K562 (cell line): ENCODE data around the gene TNFRSF18. TPM values are rescaled to one million over a fixed set of nuclear protein-coding genes. Genes with fewer than 3 reads are reported as not detected.

Source experiments
- ATAC-seq: fragments of 200-7000 bp; cut with Tn5 transposase; 3 replicates; pipeline ENCODE4 v1.9.1; 2020; ENCODE audit warnings: moderate library complexity
- BruUV-seq: library from RNA; stranded (reverse); fragments of 400-500 nt; replicated peaks from 2 replicates; lab custom pipeline; 2021; lab: Mats Ljungman, UMichigan
- CTCF ChIA-PET: fragments of 300-600 bp; formaldehyde crosslinking; extraction: SDS; loops from one replicate; lab custom pipeline; 2021; ENCODE audit warnings: low intra/inter-chr PET ratio; lab: Yijun Ruan, JAX
- POLR2A ChIA-PET: fragments of 300-600, 350-650 bp; sonication (Branson Sonifier 250); formaldehyde crosslinking; extraction: SDS; loops from one replicate; lab custom pipeline; 2021; ENCODE audit warnings: antibody characterized with exemption, inconsistent platforms; lab: Yijun Ruan, JAX
- DNase-seq, 4 experiments: peaks; one replicate each; pipeline versions ENCODE4 v3.0.0 to v3.0.0-alpha.2; 2011 to 2018; ENCODE audit warnings: low spot score in 3 of 4, mixed read lengths in 3 of 4; ENCODE audit errors: extremely low read depth in 1 of 4
- FAIRE-seq: peaks from 2 replicates; lab custom pipeline; 2011; peaks lifted over from hg19 to GRCh38; lab: Jason Lieb, UNC
- H2AFZ ChIP-seq: 2 replicates; pipeline ENCODE4 v1.6.0; 2011; ENCODE audit warnings: low read depth, low read length, control low read depth, inconsistent platforms
- H3K27ac ChIP-seq: fragments of 200-600 bp; 3 replicates; pipeline ENCODE4 v1.8.0; 2011; ENCODE audit warnings: low read depth, mild to moderate bottlenecking, control low read depth, inconsistent platforms, low read length, moderate library complexity, mixed read lengths; ENCODE audit errors: extremely low read depth
- H3K27me3 ChIP-seq, 2 experiments: fragments of 300-600 bp in 1 of 2; 2 replicates in 1 of 2; 3 replicates in 1 of 2; pipeline versions ENCODE4 v1.6.0 to v1.8.0; 2011; ENCODE audit warnings: inconsistent platforms in 2 of 2, low read length in 2 of 2, mild to moderate bottlenecking in 1 of 2, mixed read lengths in 1 of 2, moderate library complexity in 1 of 2; ENCODE audit not compliant: control insufficient read depth in 2 of 2, insufficient read depth in 2 of 2
- H3K36me3 ChIP-seq: fragments of 300-600 bp; 3 replicates; pipeline ENCODE4 v1.8.0; 2011; ENCODE audit warnings: mild to moderate bottlenecking, low read length, inconsistent platforms; ENCODE audit not compliant: control insufficient read depth, insufficient read depth
- H3K4me1 ChIP-seq, 2 experiments: fragments of 200-600 bp in 1 of 2; replicated peaks in 1 of 2; 2 replicates in 1 of 2; 3 replicates in 1 of 2; pipeline versions ENCODE4 v1.5.1 to v1.8.0; 2011; ENCODE audit warnings: inconsistent platforms in 2 of 2, low read length in 2 of 2, mild to moderate bottlenecking in 1 of 2, mixed read lengths in 1 of 2, moderate library complexity in 1 of 2; ENCODE audit not compliant: control insufficient read depth in 2 of 2, insufficient read depth in 2 of 2
- H3K4me2 ChIP-seq: 2 replicates; pipeline ENCODE4 v1.6.1; 2011; ENCODE audit warnings: low read length, control low read depth, inconsistent platforms, mixed read lengths; ENCODE audit not compliant: insufficient read depth
- H3K4me3 ChIP-seq: fragments of 200-600 bp; sonication (generic), shearing (Covaris generic); 2 replicates; pipeline ENCODE4 v1.5.1; 2016; ENCODE audit warnings: control low read depth, inconsistent platforms
- H3K79me2 ChIP-seq: fragments of 200-600 bp; 3 replicates; pipeline ENCODE4 v1.8.0; 2011; ENCODE audit warnings: low read length, inconsistent platforms; ENCODE audit not compliant: control insufficient read depth, insufficient read depth
- H3K9ac ChIP-seq, 2 experiments: 2 replicates each; pipeline versions ENCODE4 v1.6.0 to v1.6.1; 2011; ENCODE audit warnings: low read depth in 2 of 2, low read length in 2 of 2, control low read depth in 1 of 2, inconsistent platforms in 1 of 2, mild to moderate bottlenecking in 1 of 2, mixed read lengths in 1 of 2; ENCODE audit not compliant: insufficient read depth in 1 of 2
- H3K9me1 ChIP-seq: one replicate; pipeline ENCODE4 v1.6.0; 2011; ENCODE audit warnings: inconsistent platforms, mild to moderate bottlenecking, low read length, moderate library complexity; ENCODE audit not compliant: control insufficient read depth, insufficient read depth
- H3K9me3 ChIP-seq: replicated peaks from 2 replicates; pipeline ENCODE4 v1.5.1; 2011; ENCODE audit warnings: low read depth, low read length, inconsistent platforms; ENCODE audit not compliant: control insufficient read depth, insufficient read depth
- H4K20me1 ChIP-seq: replicated peaks from 2 replicates; pipeline ENCODE4 v1.6.1; 2011; ENCODE audit warnings: low read length, inconsistent platforms, mixed read lengths; ENCODE audit not compliant: control insufficient read depth, insufficient read depth
- BHLHE40 ChIP-seq: IDR thresholded peaks from 2 replicates; pipeline ENCODE4 v1.6.1; 2011; ENCODE audit warnings: low read length, improper control_type of control experiment
- BMI1 ChIP-seq: fragments of 150-350 bp; IDR thresholded peaks from 2 replicates; pipeline ENCODE4 v1.6.1; 2014; ENCODE audit warnings: low read length
- CBFA2T2 ChIP-seq: fragments of 450-650 bp; conservative IDR thresholded peaks from 2 replicates; pipeline ENCODE4 v1.6.1; 2017; ENCODE audit warnings: mild to moderate bottlenecking
- EGR1 ChIP-seq: fragments of 450-650 bp; conservative IDR thresholded peaks from 2 replicates; pipeline ENCODE4 v1.6.1; 2017; ENCODE audit warnings: mild to moderate bottlenecking
- EHMT2 ChIP-seq: fragments of 450-650 bp; IDR thresholded peaks from 2 replicates; pipeline ENCODE4 v1.6.1; 2018; ENCODE audit warnings: antibody characterized with exemption
- KDM4B ChIP-seq, 2 experiments: fragments of 450-650 bp in 1 of 2; sonication (generic) in 1 of 2; IDR thresholded peaks; 2 replicates each; pipeline ENCODE4 v1.6.1; 2016 to 2017; ENCODE audit warnings: borderline replicate concordance in 2 of 2, antibody characterized with exemption in 1 of 2, low read depth in 1 of 2, mild to moderate bottlenecking in 1 of 2
- KLF16 ChIP-seq: IDR thresholded peaks from 2 replicates; pipeline ENCODE4 v1.6.1; 2016; ENCODE audit warnings: antibody characterized with exemption
- NEUROD1 ChIP-seq: fragments of 150-350 bp; IDR thresholded peaks from 2 replicates; pipeline ENCODE4 v1.6.1; 2014; ENCODE audit warnings: borderline replicate concordance, low read length, low read depth; ENCODE audit not compliant: partially characterized antibody
- NONO ChIP-seq, 2 experiments: fragments of 200-400 bp in 1 of 2; fragments of 450-650 bp in 1 of 2; formaldehyde crosslinking in 1 of 2; IDR thresholded peaks; 2 replicates each; pipeline ENCODE4 v1.6.1; 2017; ENCODE audit warnings: low read depth in 2 of 2, mild to moderate bottlenecking in 2 of 2, moderate library complexity in 2 of 2, low read length in 1 of 2
- SUPT5H ChIP-seq: fragments of 450-650 bp; IDR thresholded peaks from 2 replicates; pipeline ENCODE4 v1.6.1; 2016
- ZNF274 ChIP-seq: IDR thresholded peaks from 2 replicates; pipeline ENCODE4 v1.6.1; 2011; ENCODE audit warnings: low read depth, mild to moderate bottlenecking, low read length, moderate library complexity, borderline replicate concordance
- ZNF644 ChIP-seq: fragments of 200-800 bp; sonication (Bioruptor generic); IDR thresholded peaks from 2 replicates; pipeline ENCODE4 v1.6.1; 2016; ENCODE audit warnings: low read depth, missing genetic modification characterization, missing compliant biosample characterization
- ZNF778 ChIP-seq: fragments of 450-650 bp; formaldehyde crosslinking; IDR thresholded peaks from 2 replicates; pipeline ENCODE4 v1.4.0; 2020; ENCODE audit warnings: mild to moderate bottlenecking, moderate library complexity
- WGBS: fragments of 100-300 bp; shearing (Covaris generic); methylation state at CpG from one replicate; pipeline ENCODE4 v1.1.6; 2016; ENCODE audit warnings: low coverage, mixed read lengths; ENCODE audit not compliant: insufficient coverage; ENCODE audit errors: missing lambda C conversion rate; 5-methylcytosine and 5-hydroxymethylcytosine counted together
- in situ Hi-C: fragments of 300-500 bp; cut with MboI; formaldehyde crosslinking; loops from 4 replicates; pipeline ENCODE4 v1.15.0; 2018; ENCODE audit warnings: inconsistent platforms, mixed read lengths
- intact Hi-C: fragments of 100-400 bp; cut with micrococcal nuclease; formaldehyde crosslinking; loops from 2 replicates; pipeline ENCODE4 v1.14.2; 2022
- polyA plus RNA-seq, 8 experiments: library from polyadenylated mRNA; depleted of rRNA in 4 of 8; stranded (reverse) in 5 of 8; unstranded in 3 of 8; fragments of >200 nt; fragmentation: Nextera tagmentation in 2 of 8; fragmentation: Illumina TruSeq in 1 of 8; extraction: Ambion mirVana in 2 of 8; extraction: Trizol in 1 of 8; gene quantifications; 2 replicates each; pipeline versions ENCODE4 v1.2.1 to v1.2.3, GENCODE V29; 2011 to 2014; ENCODE audit warnings: inconsistent platforms in 1 of 8, missing spikeins in 1 of 8
- total RNA-seq, 7 experiments: library from RNA; depleted of rRNA in 6 of 7; stranded (reverse); fragments of >200 nt in 6 of 7; fragmentation: Illumina TruSeq in 2 of 7; extraction: Trizol in 2 of 7; gene quantifications; 2 replicates each; pipeline versions ENCODE4 v1.2.1 to v1.2.3, GENCODE V29; 2011 to 2021; ENCODE audit warnings: low replicate concordance in 1 of 7
- TF ChIP-seq, protein P1 (sequence below): sonication (generic); formaldehyde crosslinking; IDR thresholded peaks from 2 replicates; pipeline ENCODE4 v1.8.0; 2022; ENCODE audit warnings: mild to moderate bottlenecking, missing genetic modification reagents
- TF ChIP-seq, protein P2 (sequence below): fragments of 150-350 bp; IDR thresholded peaks from 2 replicates; pipeline ENCODE4 v1.6.1; 2014; ENCODE audit warnings: low read depth, mild to moderate bottlenecking, low read length, borderline replicate concordance
- TF ChIP-seq, protein P3 (sequence below): fragments of 450-650 bp; IDR thresholded peaks from 2 replicates; pipeline ENCODE4 v1.6.1; 2014; ENCODE audit warnings: low read depth, mild to moderate bottlenecking, moderate library complexity, borderline replicate concordance

The TNFRSF18 gene
- total and polyA plus RNA-seq, 9 of the 15 experiments (the other 6 are each of a cell fraction or from before 2014, with no cell fraction given), result 0.24 to 0.27 TPM; not detected in 7

- H3K27me3 ChIP-seq, result no peaks in the 10 kb centered on the region
- intact Hi-C loops (loop anchor here (5.0 kb wide), 1 partner anchor 87 kb away; no protein-coding TSS in a partner anchor), in situ Hi-C loops (no loop called here)
- peak; percentile 26 for ATAC-seq
- H3K4me3 ChIP-seq, result no peak overlapping the region
- ChIA-PET POLR2A (interaction anchor here (1.0 to 2.3 kb wide), 2 partner anchors 22 kb away, joined by 3 to 7 read pairs; no protein-coding TSS in a partner anchor), CTCF (interaction anchor here (1.0 kb wide), 1 partner anchor 87 kb away, joined by 3 read pairs; no protein-coding TSS in a partner anchor)
- H3K27ac ChIP-seq, result no peak overlapping the region
- H3K9me3 ChIP-seq, result no peaks in the 10 kb centered on the region
- H3K4me2 ChIP-seq, result no peak overlapping the region
- H4K20me1 ChIP-seq, result no peaks in the 10 kb centered on the region
- no peaks in the 10 kb centered on the region for H3K9me1 ChIP-seq
- peaks cover 13 to 96% of the 10 kb centered on the region in 2 experiments; a peak in 4 of 5 replicates for H3K4me1 ChIP-seq
- FAIRE-seq, result peak; percentile 68
- no peak overlapping the region for H2AFZ ChIP-seq
- peak overlapping the region in 1 of 2 experiments; percentile 47; a peak in 3 of 4 replicates for H3K9ac ChIP-seq
- DNase-seq, result peak; percentile 62 to 78 (median 70)
- BruUV-seq, result no TSS peak
- no peaks in the 10 kb centered on the region for H3K36me3 ChIP-seq
- H3K79me2 ChIP-seq, result no peaks in the 10 kb centered on the region
- 31% methylated on average over 21 of the region's 38 CpGs for WGBS
- TF ChIP-seq EGR1 (peak; percentile 96), CBFA2T2 (peak; percentile 31; the same call in 1 of the 2 replicates), KLF16 (0 out of 2 replicates have a peak, but pooled peaks have one; percentile 20), ZNF274 (no peak), BMI1 (no peak), KDM4B (IDR thresholded peaks at IDR 0.05; ENCODE audit: borderline replicate concordance in 2 of 2, low read depth in 1 of 2) (no peak), NONO (IDR thresholded peaks at IDR 0.05; ENCODE audit: low read depth in 2 of 2, low read length in 1 of 2) (no peak), EHMT2 (no peak), BHLHE40 (no peak), NEUROD1 (peak; percentile 11), ZNF644 (tag) (no peak), SUPT5H (no peak), ZNF778 (no peak)
- TF ChIP-seq, protein P1, sequence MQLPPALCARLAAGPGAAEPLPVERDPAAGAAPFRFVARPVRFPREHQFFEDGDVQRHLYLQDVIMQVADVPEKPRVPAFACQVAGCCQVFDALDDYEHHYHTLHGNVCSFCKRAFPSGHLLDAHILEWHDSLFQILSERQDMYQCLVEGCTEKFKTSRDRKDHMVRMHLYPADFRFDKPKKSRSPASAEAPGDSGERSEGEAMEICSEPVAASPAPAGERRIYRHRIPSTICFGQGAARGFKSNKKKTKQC, result no peak
- TF ChIP-seq, protein P2, sequence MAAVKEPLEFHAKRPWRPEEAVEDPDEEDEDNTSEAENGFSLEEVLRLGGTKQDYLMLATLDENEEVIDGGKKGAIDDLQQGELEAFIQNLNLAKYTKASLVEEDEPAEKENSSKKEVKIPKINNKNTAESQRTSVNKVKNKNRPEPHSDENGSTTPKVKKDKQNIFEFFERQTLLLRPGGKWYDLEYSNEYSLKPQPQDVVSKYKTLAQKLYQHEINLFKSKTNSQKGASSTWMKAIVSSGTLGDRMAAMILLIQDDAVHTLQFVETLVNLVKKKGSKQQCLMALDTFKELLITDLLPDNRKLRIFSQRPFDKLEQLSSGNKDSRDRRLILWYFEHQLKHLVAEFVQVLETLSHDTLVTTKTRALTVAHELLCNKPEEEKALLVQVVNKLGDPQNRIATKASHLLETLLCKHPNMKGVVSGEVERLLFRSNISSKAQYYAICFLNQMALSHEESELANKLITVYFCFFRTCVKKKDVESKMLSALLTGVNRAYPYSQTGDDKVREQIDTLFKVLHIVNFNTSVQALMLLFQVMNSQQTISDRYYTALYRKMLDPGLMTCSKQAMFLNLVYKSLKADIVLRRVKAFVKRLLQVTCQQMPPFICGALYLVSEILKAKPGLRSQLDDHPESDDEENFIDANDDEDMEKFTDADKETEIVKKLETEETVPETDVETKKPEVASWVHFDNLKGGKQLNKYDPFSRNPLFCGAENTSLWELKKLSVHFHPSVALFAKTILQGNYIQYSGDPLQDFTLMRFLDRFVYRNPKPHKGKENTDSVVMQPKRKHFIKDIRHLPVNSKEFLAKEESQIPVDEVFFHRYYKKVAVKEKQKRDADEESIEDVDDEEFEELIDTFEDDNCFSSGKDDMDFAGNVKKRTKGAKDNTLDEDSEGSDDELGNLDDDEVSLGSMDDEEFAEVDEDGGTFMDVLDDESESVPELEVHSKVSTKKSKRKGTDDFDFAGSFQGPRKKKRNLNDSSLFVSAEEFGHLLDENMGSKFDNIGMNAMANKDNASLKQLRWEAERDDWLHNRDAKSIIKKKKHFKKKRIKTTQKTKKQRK, result no peak
- TF ChIP-seq, protein P3, sequence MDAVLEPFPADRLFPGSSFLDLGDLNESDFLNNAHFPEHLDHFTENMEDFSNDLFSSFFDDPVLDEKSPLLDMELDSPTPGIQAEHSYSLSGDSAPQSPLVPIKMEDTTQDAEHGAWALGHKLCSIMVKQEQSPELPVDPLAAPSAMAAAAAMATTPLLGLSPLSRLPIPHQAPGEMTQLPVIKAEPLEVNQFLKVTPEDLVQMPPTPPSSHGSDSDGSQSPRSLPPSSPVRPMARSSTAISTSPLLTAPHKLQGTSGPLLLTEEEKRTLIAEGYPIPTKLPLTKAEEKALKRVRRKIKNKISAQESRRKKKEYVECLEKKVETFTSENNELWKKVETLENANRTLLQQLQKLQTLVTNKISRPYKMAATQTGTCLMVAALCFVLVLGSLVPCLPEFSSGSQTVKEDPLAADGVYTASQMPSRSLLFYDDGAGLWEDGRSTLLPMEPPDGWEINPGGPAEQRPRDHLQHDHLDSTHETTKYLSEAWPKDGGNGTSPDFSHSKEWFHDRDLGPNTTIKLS, result no peak
Measured at GRCh38 chr1:1208713-1209433, 2.5 kb upstream of the TNFRSF18 start.
